ENCODE results near the gene GOLIM4. TPM values are rescaled to one million over a fixed set of nuclear protein-coding genes. Genes with fewer than 3 reads are reported as not detected.
"Not testable (repeated sequence)": the region's sequence is repeated elsewhere in the genome, so short reads cannot be mapped to it uniquely, and the experiment has no call there.

GOLIM4 gene
- total and polyA plus RNA-seq, 8 donors, result 5.6 to 17.6 (median 9.1) TPM

- TF ChIP-seq, protein P1, sequence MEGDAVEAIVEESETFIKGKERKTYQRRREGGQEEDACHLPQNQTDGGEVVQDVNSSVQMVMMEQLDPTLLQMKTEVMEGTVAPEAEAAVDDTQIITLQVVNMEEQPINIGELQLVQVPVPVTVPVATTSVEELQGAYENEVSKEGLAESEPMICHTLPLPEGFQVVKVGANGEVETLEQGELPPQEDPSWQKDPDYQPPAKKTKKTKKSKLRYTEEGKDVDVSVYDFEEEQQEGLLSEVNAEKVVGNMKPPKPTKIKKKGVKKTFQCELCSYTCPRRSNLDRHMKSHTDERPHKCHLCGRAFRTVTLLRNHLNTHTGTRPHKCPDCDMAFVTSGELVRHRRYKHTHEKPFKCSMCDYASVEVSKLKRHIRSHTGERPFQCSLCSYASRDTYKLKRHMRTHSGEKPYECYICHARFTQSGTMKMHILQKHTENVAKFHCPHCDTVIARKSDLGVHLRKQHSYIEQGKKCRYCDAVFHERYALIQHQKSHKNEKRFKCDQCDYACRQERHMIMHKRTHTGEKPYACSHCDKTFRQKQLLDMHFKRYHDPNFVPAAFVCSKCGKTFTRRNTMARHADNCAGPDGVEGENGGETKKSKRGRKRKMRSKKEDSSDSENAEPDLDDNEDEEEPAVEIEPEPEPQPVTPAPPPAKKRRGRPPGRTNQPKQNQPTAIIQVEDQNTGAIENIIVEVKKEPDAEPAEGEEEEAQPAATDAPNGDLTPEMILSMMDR (IDR thresholded peaks at IDR 0.05), result no peak
- Histone ChIP-seq H3K27me3 (no peaks in the 10 kb centered on the region), H3K27ac (no peak overlapping the region), H3K4me3 (no peak overlapping the region), H3K9me3 (no peaks in the 10 kb centered on the region), H3K4me1 (peaks cover 4 to 11% (median 4%) of the 10 kb centered on the region in 3 donors), H3K36me3 (no peaks in the 10 kb centered on the region)
- DNase-seq (no peak), ATAC-seq (no peak), FAIRE-seq (no peak)
- WGBS, 2 donors, result 97 to 98% methylated on average over 3 of the region's 3 CpGs
- intact Hi-C loops (cut with DNase I), result no loop called here
These were observed 35.4 kb downstream of the GOLIM4 start for GRCh38 chr3:168060317-168060716.

DNA sequence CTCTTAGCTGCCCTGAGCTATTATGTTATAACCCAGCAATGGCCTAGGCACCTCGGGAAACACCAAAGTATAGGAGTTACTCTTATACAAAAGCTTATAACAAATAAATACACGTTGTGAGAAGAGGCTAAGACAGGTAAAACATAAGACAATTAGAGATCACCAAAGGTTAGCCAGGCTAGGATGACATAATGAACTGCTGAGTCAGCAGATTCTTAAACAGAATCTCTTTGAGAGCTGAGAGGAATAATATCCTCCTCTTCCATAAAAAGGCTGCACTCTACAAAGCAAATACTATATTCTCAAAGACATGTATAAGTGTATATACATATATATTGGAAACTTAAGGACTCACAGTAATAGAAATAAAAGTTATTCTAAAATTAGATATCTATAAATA lies 37.2 kb downstream of the GOLIM4 start:
- FAIRE-seq, result no peak
- peaks cover 4 to 11% (median 4%) of the 10 kb centered on the region in 3 donors for H3K4me1 ChIP-seq
- WGBS, 2 donors, result 83% methylated on average over 2 of the region's 2 CpGs

DNA sequence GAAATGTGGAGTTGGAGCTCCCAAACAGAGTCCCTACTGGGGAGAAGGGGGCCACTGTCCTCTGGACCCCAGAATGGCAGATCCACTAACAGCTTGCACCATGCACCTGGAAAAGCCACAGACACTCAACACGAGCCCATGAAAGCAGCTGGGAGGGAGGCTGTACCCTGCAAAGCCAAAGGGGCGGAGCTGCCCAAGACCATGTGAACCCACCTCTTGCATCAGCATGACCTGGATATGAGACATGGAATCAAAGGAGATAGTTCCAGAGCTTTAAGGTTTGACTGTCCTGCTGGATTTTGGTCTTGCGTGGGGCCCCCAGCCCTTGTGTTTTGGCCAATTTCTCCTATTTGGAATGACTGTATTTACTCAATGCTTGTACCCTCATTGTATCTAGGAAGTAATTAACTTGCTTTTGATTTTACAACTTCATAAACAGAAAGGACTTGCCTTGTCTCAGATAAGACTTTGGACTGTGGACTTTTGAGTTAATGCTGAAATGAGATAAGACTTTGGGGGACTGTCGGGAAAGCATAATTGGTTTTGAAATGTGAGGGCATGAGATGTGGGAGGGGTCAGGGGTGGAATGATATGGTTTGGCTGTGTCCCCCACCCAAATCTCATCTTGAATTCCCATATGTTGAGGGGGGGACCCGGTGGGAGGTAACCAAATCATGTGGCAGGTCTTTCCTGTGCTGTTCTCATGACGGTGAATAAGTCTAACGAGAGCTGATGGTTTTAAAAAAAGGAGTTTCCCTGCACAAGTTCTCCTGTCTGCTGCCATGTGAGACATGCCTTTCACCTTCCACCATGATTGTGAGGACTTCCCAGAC lies 39.1 kb downstream of the GOLIM4 start:
- 77 to 80% methylated on average over 7 of the region's 7 CpGs for WGBS, 2 donors
- H3K4me3 ChIP-seq; H3K9me3 ChIP-seq; H3K27ac ChIP-seq; ATAC-seq; H3K27me3 ChIP-seq; DNase-seq; H3K36me3 ChIP-seq; H3K4me1 ChIP-seq; FAIRE-seq; intact Hi-C loops (cut with DNase I): not testable (repeated sequence)

More for the DNA sequence above, 37.2 kb downstream of the GOLIM4 start:
- H3K9me3 ChIP-seq, result no peaks in the 10 kb centered on the region
- intact Hi-C loops (cut with DNase I), result no loop called here
- no peaks in the 10 kb centered on the region for H3K27me3 ChIP-seq
- ATAC-seq, result no peak
- TF ChIP-seq, protein P1 (IDR thresholded peaks at IDR 0.05), result no peak
- H3K27ac ChIP-seq, result no peak overlapping the region
- H3K4me3 ChIP-seq, result no peak overlapping the region
- no peaks in the 10 kb centered on the region for H3K36me3 ChIP-seq
- DNase-seq, result no peak

DNA sequence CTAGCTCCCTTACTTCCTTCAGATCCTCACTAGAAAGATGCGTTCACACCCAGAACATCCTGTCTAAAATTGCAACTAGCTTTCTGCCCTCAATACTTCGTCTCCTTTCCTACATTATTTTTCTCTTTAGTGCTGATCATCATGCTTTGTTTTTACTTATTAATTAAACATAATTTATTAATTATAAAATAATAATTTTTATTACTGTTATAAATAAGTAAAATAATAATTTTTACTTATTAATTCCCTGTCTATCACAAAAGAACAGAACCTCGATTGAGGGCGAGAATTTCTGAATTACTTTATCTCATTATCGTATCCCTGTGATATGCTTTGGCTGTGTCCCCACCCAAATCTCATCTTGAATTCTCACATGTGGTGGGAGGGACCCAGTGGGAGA lies 41.3 kb downstream of the GOLIM4 start:
- TF ChIP-seq, protein P1 (IDR thresholded peaks at IDR 0.05), result no peak
- Histone ChIP-seq H3K36me3 (no peaks in the 10 kb centered on the region), H3K27ac (no peak overlapping the region), H3K27me3 (no peaks in the 10 kb centered on the region), H3K4me3 (no peak overlapping the region), H3K4me1 (peaks cover 0 to 7% (median 0%) of the 10 kb centered on the region in 3 donors), H3K9me3 (no peaks in the 10 kb centered on the region)
- FAIRE-seq, result no peak
- intact Hi-C loops (cut with DNase I), result loop anchor here in 1 of 3 donors (5.0 kb wide), 1 partner anchor 108 kb away; no protein-coding TSS in a partner anchor
- WGBS, 2 donors, result 92 to 97% methylated on average over 5 of the region's 5 CpGs
- no peak for ATAC-seq
- DNase-seq, result no peak

- Histone ChIP-seq H3K4me3 (no peak overlapping the region), H3K4me1 (peaks cover 0 to 13% (median 5%) of the 10 kb centered on the region in 3 donors), H3K27me3 (no peaks in the 10 kb centered on the region), H3K9me3 (no peaks in the 10 kb centered on the region), H3K27ac (no peak overlapping the region), H3K36me3 (no peaks in the 10 kb centered on the region)
- DNase-seq, result no peak
- FAIRE-seq, result no peak
- TF ChIP-seq, protein P1 (IDR thresholded peaks at IDR 0.05), result no peak
- intact Hi-C loops (cut with DNase I), result loop anchor here in 1 of 3 donors (5.0 kb wide), 1 partner anchor 109 kb away; no protein-coding TSS in a partner anchor
- no peak for ATAC-seq
- WGBS, 2 donors, result 52 to 55% methylated on average over 2 of the region's 2 CpGs
These were observed 42.6 kb downstream of the GOLIM4 start for GRCh38 chr3:168053115-168053514.

Measured in pancreas (tissue), 10 donors.